Natural killer cell (primary cell): ENCODE results near the gene SPPL2A. TPM values are rescaled to one million over a fixed set of nuclear protein-coding genes. Genes with fewer than 3 reads are reported as not detected.

ENCODE experiments used
- ATAC-seq, 3 donors: fragments of 150-1000 bp in 2 of 3; fragments of 200-7000 bp in 1 of 3; cut with Tn5 transposase; 1 replicate in 1 of 3; 2 replicates in 2 of 3; pipeline ENCODE4 v1.10.0; 2021; ENCODE audit warnings: mild to moderate bottlenecking in 2 of 3, moderate library complexity in 2 of 3
- DNase-seq, 2 donors: peaks; one replicate each; pipeline versions ENCODE4 v3.0.0 to v3.0.0-alpha.2; 2013 to 2021; ENCODE audit warnings: mixed read lengths in 1 of 2
- H3K27ac ChIP-seq: one replicate; pipeline ENCODE4 v1.5.1; 2013; ENCODE audit warnings: mild to moderate bottlenecking, low read length
- H3K27me3 ChIP-seq: one replicate; pipeline ENCODE4 v1.6.1; 2013; ENCODE audit warnings: low read length; ENCODE audit not compliant: control insufficient read depth, insufficient read depth
- H3K36me3 ChIP-seq: one replicate; pipeline ENCODE4 v1.6.1; 2013; ENCODE audit warnings: low read length; ENCODE audit not compliant: control insufficient read depth, insufficient read depth
- H3K4me1 ChIP-seq: one replicate; pipeline ENCODE4 v1.6.1; 2013; ENCODE audit warnings: low read length; ENCODE audit not compliant: control insufficient read depth, insufficient read depth
- H3K4me3 ChIP-seq: one replicate; pipeline ENCODE4 v1.5.1; 2013; ENCODE audit warnings: low read length
- H3K9me3 ChIP-seq: one replicate; pipeline ENCODE4 v1.6.1; 2013; ENCODE audit warnings: low read length; ENCODE audit not compliant: control insufficient read depth, insufficient read depth
- H3K27ac Mint-ChIP-seq, 2 donors: one replicate each; pipeline ENCODE4 v1.8.0; 2022; ENCODE audit warnings: mild to moderate bottlenecking in 2 of 2, mixed read lengths in 2 of 2, moderate library complexity in 1 of 2
- H3K27me3 Mint-ChIP-seq, 2 donors: one replicate each; pipeline ENCODE4 v1.8.0; 2022; ENCODE audit warnings: low read depth in 2 of 2, mixed read lengths in 2 of 2
- H3K36me3 Mint-ChIP-seq: one replicate; pipeline ENCODE4 v1.8.0; 2022; ENCODE audit warnings: mixed read lengths
- H3K4me1 Mint-ChIP-seq, 2 donors: one replicate each; pipeline ENCODE4 v1.8.0; 2022; ENCODE audit warnings: mixed read lengths in 2 of 2
- H3K4me3 Mint-ChIP-seq: one replicate; pipeline ENCODE4 v1.8.0; 2022; ENCODE audit warnings: mild to moderate bottlenecking, moderate library complexity, mixed read lengths
- H3K9me3 Mint-ChIP-seq, 2 donors: one replicate each; pipeline ENCODE4 v1.8.0; 2022; ENCODE audit warnings: mixed read lengths in 2 of 2
- WGBS: methylation state at CpG from one replicate; pipeline ENCODE4 v1.1.7; 2013; ENCODE audit warnings: missing lambda C conversion rate; ENCODE audit not compliant: insufficient coverage; 5-methylcytosine and 5-hydroxymethylcytosine counted together
- intact Hi-C: fragments of 100-400 bp; cut with micrococcal nuclease; formaldehyde crosslinking; loops from one replicate; pipeline ENCODE4 v1.14.2; 2022
- total RNA-seq, 4 donors: library from RNA; stranded (reverse); fragments of 120-200 nt in 1 of 4; gene quantifications; one replicate each; pipeline versions ENCODE4 v1.2.3 to v1.2.4, GENCODE V29; 2013 to 2022
- TF ChIP-seq, protein P1 (sequence below): fragments of 200-600 bp; IDR thresholded peaks from one replicate; pipeline ENCODE4 v1.8.0; 2022; ENCODE audit warnings: antibody characterized with exemption

SPPL2A gene
- total RNA-seq, 3 donors from 2014 or later (not counting 1 experiment from before 2014, with no cell fraction given), result 104 to 122 (median 120) TPM

- Histone ChIP-seq H3K36me3 (peaks cover 19% of the 10 kb centered on the region), H3K27ac (no peak overlapping the region), H3K4me3 (no peak overlapping the region), H3K27me3 (no peaks in the 10 kb centered on the region), H3K9me3 (no peaks in the 10 kb centered on the region), H3K4me1 (peaks cover 9% of the 10 kb centered on the region)
- intact Hi-C loops, result loop anchor here (1.0 to 5.0 kb wide), 5 partner anchors 13 to 156 kb away; partner anchors contain the start of genes AP4E1 and TRPM7
- Mint-ChIP-seq H3K36me3 (no peaks in the 10 kb centered on the region), H3K27ac (peak overlapping the region; percentile 83 to 88), H3K27me3 (no peaks in the 10 kb centered on the region), H3K4me3 (peak overlapping the region; percentile 72), H3K9me3 (no peaks in the 10 kb centered on the region), H3K4me1 (peaks cover 37 to 39% of the 10 kb centered on the region in 2 donors)
- DNase-seq (peak in 1 of 2 donors; percentile 70), ATAC-seq (peak; percentile 90 to 97 (median 92))
- no CpG with 5 or more reads among the region's 2 CpGs for WGBS
- TF ChIP-seq, protein P1, sequence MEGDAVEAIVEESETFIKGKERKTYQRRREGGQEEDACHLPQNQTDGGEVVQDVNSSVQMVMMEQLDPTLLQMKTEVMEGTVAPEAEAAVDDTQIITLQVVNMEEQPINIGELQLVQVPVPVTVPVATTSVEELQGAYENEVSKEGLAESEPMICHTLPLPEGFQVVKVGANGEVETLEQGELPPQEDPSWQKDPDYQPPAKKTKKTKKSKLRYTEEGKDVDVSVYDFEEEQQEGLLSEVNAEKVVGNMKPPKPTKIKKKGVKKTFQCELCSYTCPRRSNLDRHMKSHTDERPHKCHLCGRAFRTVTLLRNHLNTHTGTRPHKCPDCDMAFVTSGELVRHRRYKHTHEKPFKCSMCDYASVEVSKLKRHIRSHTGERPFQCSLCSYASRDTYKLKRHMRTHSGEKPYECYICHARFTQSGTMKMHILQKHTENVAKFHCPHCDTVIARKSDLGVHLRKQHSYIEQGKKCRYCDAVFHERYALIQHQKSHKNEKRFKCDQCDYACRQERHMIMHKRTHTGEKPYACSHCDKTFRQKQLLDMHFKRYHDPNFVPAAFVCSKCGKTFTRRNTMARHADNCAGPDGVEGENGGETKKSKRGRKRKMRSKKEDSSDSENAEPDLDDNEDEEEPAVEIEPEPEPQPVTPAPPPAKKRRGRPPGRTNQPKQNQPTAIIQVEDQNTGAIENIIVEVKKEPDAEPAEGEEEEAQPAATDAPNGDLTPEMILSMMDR, result no peak
Observed at GRCh38 chr15:50751394-50751793, 14.1 kb downstream of the SPPL2A start.

- Histone ChIP-seq H3K4me1 (peaks cover 9% of the 10 kb centered on the region), H3K27ac (no peak overlapping the region), H3K27me3 (no peaks in the 10 kb centered on the region), H3K9me3 (no peaks in the 10 kb centered on the region), H3K36me3 (peaks cover 26% of the 10 kb centered on the region), H3K4me3 (no peak overlapping the region)
- Mint-ChIP-seq H3K27me3 (no peaks in the 10 kb centered on the region), H3K36me3 (no peaks in the 10 kb centered on the region), H3K4me3 (peak overlapping the region; percentile 31), H3K27ac (peak overlapping the region; percentile 83 to 88), H3K4me1 (peaks cover 37% of the 10 kb centered on the region in 2 donors), H3K9me3 (no peaks in the 10 kb centered on the region)
- WGBS, result 89% methylated on average over 5 of the region's 6 CpGs
- intact Hi-C loops, result loop anchor here (5.0 kb wide), 2 partner anchors 63 to 157 kb away; partner anchors contain the start of genes AP4E1 and TRPM7
- TF ChIP-seq, protein P1, result no peak
- DNase-seq, result no peak
- ATAC-seq, result no peak
Observed at GRCh38 chr15:50750227-50750705, 15.2 kb downstream of the SPPL2A start.

DNA sequence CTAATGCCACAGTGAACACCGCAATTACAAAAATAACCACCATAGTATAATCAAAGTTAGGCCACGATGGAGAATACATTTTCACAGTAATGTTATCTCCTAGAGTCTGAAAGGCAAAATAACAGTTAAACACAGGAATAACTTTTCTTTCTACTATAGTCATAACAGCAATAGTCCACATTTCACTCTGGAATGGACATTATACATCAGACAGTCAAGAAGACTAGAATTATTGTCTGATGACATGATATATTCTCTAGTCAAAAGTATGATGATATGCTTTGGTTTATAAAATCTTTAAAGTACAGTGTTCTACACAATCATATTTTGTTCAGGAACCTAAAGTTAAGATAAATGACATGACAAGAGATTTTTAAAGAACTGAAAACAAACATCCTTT is 18.0 kb downstream of the SPPL2A start:
- peaks cover 4% of the 10 kb centered on the region for H3K36me3 Mint-ChIP-seq
- no peak overlapping the region for H3K4me3 Mint-ChIP-seq
- Histone ChIP-seq H3K4me3 (no peak overlapping the region), H3K36me3 (peaks cover 40% of the 10 kb centered on the region), H3K9me3 (no peaks in the 10 kb centered on the region), H3K4me1 (peaks cover 9% of the 10 kb centered on the region), H3K27ac (no peak overlapping the region), H3K27me3 (no peaks in the 10 kb centered on the region)
- DNase-seq (no peak), ATAC-seq (no peak)
- H3K27ac Mint-ChIP-seq, result no peak overlapping the region
- no peaks in the 10 kb centered on the region for H3K27me3 Mint-ChIP-seq
- no peaks in the 10 kb centered on the region for H3K9me3 Mint-ChIP-seq
- intact Hi-C loops, result no loop called here
- TF ChIP-seq, protein P1, result no peak
- WGBS, result 100% methylated on average over 2 of the region's 2 CpGs
- H3K4me1 Mint-ChIP-seq, result peaks cover 22 to 24% of the 10 kb centered on the region in 2 donors

GRCh38 chr15:50744601-50745000 is 20.9 kb downstream of the SPPL2A start:
- TF ChIP-seq, protein P1, result no peak
- H3K4me1 ChIP-seq, result no peaks in the 10 kb centered on the region
- no peak overlapping the region for H3K4me3 ChIP-seq
- no peaks in the 10 kb centered on the region for H3K9me3 ChIP-seq
- no peak for DNase-seq
- no peaks in the 10 kb centered on the region for H3K27me3 Mint-ChIP-seq
- H3K27me3 ChIP-seq, result no peaks in the 10 kb centered on the region
- H3K36me3 Mint-ChIP-seq, result peaks cover 7% of the 10 kb centered on the region
- no peak overlapping the region for H3K27ac Mint-ChIP-seq
- no peak overlapping the region for H3K27ac ChIP-seq
- no peak for ATAC-seq
- intact Hi-C loops, result no loop called here
- WGBS, result no CpG with 5 or more reads among the region's 1 CpG
- no peak overlapping the region for H3K4me3 Mint-ChIP-seq
- H3K36me3 ChIP-seq, result peaks cover 49% of the 10 kb centered on the region
- no peaks in the 10 kb centered on the region for H3K9me3 Mint-ChIP-seq
- H3K4me1 Mint-ChIP-seq, result peaks cover 5% of the 10 kb centered on the region in 2 donors
